HepG2 (cell line): ENCODE measurements around the gene CARD19. TPM values are rescaled to one million over a fixed set of nuclear protein-coding genes. Genes with fewer than 3 reads are reported as not detected.

ENCODE experiments used
- AHDC1 ChIP-seq: sonication (generic); formaldehyde crosslinking; IDR thresholded peaks from 2 replicates; pipeline ENCODE4 v1.5.1; 2020; ENCODE audit warnings: mild to moderate bottlenecking, missing genetic modification reagents, borderline replicate concordance
- ARID5B ChIP-seq: IDR thresholded peaks from 2 replicates; pipeline ENCODE4 v1.4.0; 2020; ENCODE audit warnings: mild to moderate bottlenecking, missing genetic modification reagents
- CBFB ChIP-seq: sonication (generic); formaldehyde crosslinking; IDR thresholded peaks from 2 replicates; pipeline ENCODE4 v1.4.0; 2020; ENCODE audit warnings: missing genetic modification reagents
- CBX5 ChIP-seq: sonication (generic); formaldehyde crosslinking; IDR thresholded peaks from 2 replicates; pipeline ENCODE4 v1.4.0; 2020; ENCODE audit warnings: missing genetic modification reagents, borderline replicate concordance
- EEA1 ChIP-seq: sonication (generic); formaldehyde crosslinking; IDR thresholded peaks from 2 replicates; pipeline ENCODE4 v1.5.1; 2020; ENCODE audit warnings: mild to moderate bottlenecking, missing genetic modification reagents, borderline replicate concordance
- FLYWCH1 ChIP-seq: sonication (generic); formaldehyde crosslinking; IDR thresholded peaks from 2 replicates; pipeline ENCODE4 v1.8.1; 2023; ENCODE audit warnings: mild to moderate bottlenecking, missing genetic modification reagents
- FOXP1 ChIP-seq, 2 experiments: fragments of 450-650 bp in 1 of 2; IDR thresholded peaks; 2 replicates each; pipeline ENCODE4 v1.6.1; 2017 to 2018; ENCODE audit warnings: antibody characterized with exemption in 1 of 2
- GABPB1 ChIP-seq: IDR thresholded peaks from 2 replicates; pipeline ENCODE4 v1.6.1; 2016; ENCODE audit warnings: mild to moderate bottlenecking, missing genetic modification reagents, moderate library complexity, missing compliant biosample characterization
- GATA4 ChIP-seq: sonication (generic); IDR thresholded peaks from 2 replicates; pipeline ENCODE4 v1.6.1; 2016; ENCODE audit warnings: antibody characterized with exemption, low read depth, borderline replicate concordance
- IRF2 ChIP-seq: IDR thresholded peaks from 2 replicates; pipeline ENCODE4 v1.6.1; 2018; ENCODE audit warnings: missing genetic modification reagents, missing compliant biosample characterization
- RAD51 ChIP-seq: fragments of 450-650 bp; IDR thresholded peaks from 2 replicates; pipeline ENCODE4 v1.6.1; 2016; ENCODE audit warnings: borderline replicate concordance
- SALL1 ChIP-seq: sonication (generic); formaldehyde crosslinking; IDR thresholded peaks from 2 replicates; pipeline ENCODE4 v1.8.0; 2022; ENCODE audit warnings: mild to moderate bottlenecking, missing genetic modification reagents
- SAP130 ChIP-seq: IDR thresholded peaks from 2 replicates; pipeline ENCODE4 v1.6.1; 2016; ENCODE audit warnings: low read depth
- SP2 ChIP-seq: sonication (generic); formaldehyde crosslinking; IDR thresholded peaks from 2 replicates; pipeline ENCODE4 v1.5.1; 2020; ENCODE audit warnings: mild to moderate bottlenecking, missing genetic modification reagents
- ZNF687 ChIP-seq: sonication (generic); formaldehyde crosslinking; IDR thresholded peaks from 2 replicates; pipeline ENCODE4 v1.5.1; 2020; ENCODE audit warnings: mild to moderate bottlenecking, missing genetic modification reagents, moderate library complexity
- ZNF776 ChIP-seq: sonication (generic); formaldehyde crosslinking; IDR thresholded peaks from 2 replicates; pipeline ENCODE4 v1.4.0; 2020; ENCODE audit warnings: mild to moderate bottlenecking, missing genetic modification reagents
- polyA plus RNA-seq, 8 experiments: library from polyadenylated mRNA; depleted of rRNA in 3 of 8; stranded (reverse) in 7 of 8; unstranded in 1 of 8; fragments of >200 nt; fragmentation: Illumina TruSeq in 4 of 8; extraction: Trizol in 4 of 8; gene quantifications; 2 replicates each; pipeline versions ENCODE4 v1.2.1 to v1.2.3, GENCODE V29; 2011 to 2016; ENCODE audit warnings: low read depth in 4 of 8, missing spikeins in 1 of 8, mixed read lengths in 1 of 8; ENCODE audit not compliant: insufficient read depth in 1 of 8
- total RNA-seq, 5 experiments: library from RNA; depleted of rRNA; stranded (reverse); fragments of >200 nt; fragmentation: Illumina TruSeq; extraction: Trizol; gene quantifications; 2 replicates each; pipeline ENCODE4 v1.2.3, GENCODE V29; 2016; ENCODE audit warnings: low read depth in 1 of 5

Gene CARD19
- total and polyA plus RNA-seq, 2 of the 13 experiments (the other 11 are each of a cell fraction or from before 2014, with no cell fraction given): 18.4 to 47.2 TPM

- TF ChIP-seq GATA4 (0 out of 2 replicates have a peak, but pooled peaks have one; percentile 21), CBX5 (CRISPR knock-in tag) (no peak), CBFB (CRISPR knock-in tag) (no peak), GABPB1 (0 out of 2 replicates have a peak, but pooled peaks have one; percentile 25), FOXP1 (IDR thresholded peaks at IDR 0.05) (no peak), FOXP1 (CRISPR knock-in tag; IDR thresholded peaks at IDR 0.05) (no peak), ZNF687 (CRISPR knock-in tag) (peak; percentile 64; the same call in 1 of the 2 replicates), IRF2 (no peak; the same call in 1 of the 2 replicates), ZNF776 (CRISPR knock-in tag) (0 out of 2 replicates have a peak, but pooled peaks have one; percentile 48), SAP130 (CRISPR knock-in tag) (peak; percentile 70), FLYWCH1 (CRISPR knock-in tag) (no peak), ARID5B (CRISPR knock-in tag) (peak; percentile 4; the same call in 1 of the 2 replicates), SALL1 (peak; percentile 70), RAD51 (no peak), AHDC1 (CRISPR knock-in tag) (no peak), SP2 (CRISPR knock-in tag) (peak; percentile 13; the same call in 1 of the 2 replicates), EEA1 (CRISPR knock-in tag) (peak; percentile 89; the same call in 1 of the 2 replicates)
These were observed at the start of gene CARD19 (continued) for GRCh38 chr9:93096131-93096802.
